Peyer's patch (tissue), 4 donors: ENCODE data around the gene GREB1. TPM values are rescaled to one million over a fixed set of nuclear protein-coding genes. Genes with fewer than 3 reads are reported as not detected.

Source experiments
- DNase-seq, 3 donors: peaks; one replicate each; pipeline ENCODE4 v3.0.0-alpha.2; 2017 to 2019
- H3K27ac ChIP-seq, 4 donors: fragments of 200-600 bp; sonication (generic); one replicate each; pipeline ENCODE4 v1.5.1; 2016 to 2019
- H3K27me3 ChIP-seq, 2 donors: fragments of 200-600 bp; sonication (generic); one replicate each; pipeline ENCODE4 v1.5.1; 2019
- H3K36me3 ChIP-seq, 3 donors: fragments of 200-600 bp; sonication (generic); one replicate each; pipeline ENCODE4 v1.5.1; 2016 to 2019
- H3K4me1 ChIP-seq, 4 donors: fragments of 200-600 bp; sonication (generic); one replicate each; pipeline ENCODE4 v1.5.1; 2016 to 2019
- H3K4me3 ChIP-seq, 4 donors: fragments of 200-600 bp; sonication (generic); 1 replicate in 3 of 4; 2 replicates in 1 of 4; pipeline ENCODE4 v1.5.1; 2016 to 2019; ENCODE audit warnings: mild to moderate bottlenecking in 1 of 4
- H3K9me3 ChIP-seq, 4 donors: fragments of 200-600 bp; sonication (generic); one replicate each; pipeline ENCODE4 v1.5.1; 2016 to 2019; ENCODE audit warnings: mild to moderate bottlenecking in 1 of 4
- CTCF ChIP-seq, 6 experiments: fragments of 450-650 bp in 4 of 6; fragments of 200-600 bp in 2 of 6; sonication (generic) in 1 of 6; IDR thresholded peaks; one replicate each; pipeline ENCODE4 v1.5.1; 2017 to 2019; ENCODE audit warnings: antibody characterized with exemption in 6 of 6, mild to moderate bottlenecking in 3 of 6, moderate library complexity in 1 of 6
- POLR2A ChIP-seq, 2 donors: fragments of 450-650 bp; IDR thresholded peaks; one replicate each; pipeline ENCODE4 v1.5.1; 2017; ENCODE audit warnings: antibody characterized with exemption in 2 of 2, mild to moderate bottlenecking in 2 of 2, moderate library complexity in 2 of 2
- total RNA-seq, 4 donors: library from RNA; depleted of rRNA; stranded (reverse); fragments of >200 nt; gene quantifications; one replicate each; pipeline ENCODE4 v1.1.0, GENCODE V29; 2016

The GREB1 gene
- total RNA-seq, 4 donors from 2014 or later, result 0.88 to 4.1 (median 1.9) TPM

GRCh38 chr2:11514081-11514730, 19.6 kb upstream of the GREB1 start:
- no peaks in the 10 kb centered on the region for H3K4me1 ChIP-seq
- DNase-seq, result no peak
- H3K27me3 ChIP-seq, result no peaks in the 10 kb centered on the region
- no peaks in the 10 kb centered on the region for H3K9me3 ChIP-seq
- H3K27ac ChIP-seq, result no peak overlapping the region
- no peak overlapping the region for H3K4me3 ChIP-seq
- no peaks in the 10 kb centered on the region for H3K36me3 ChIP-seq
- no peak for TF ChIP-seq POLR2A (IDR thresholded peaks at IDR 0.05)
- TF ChIP-seq CTCF (IDR thresholded peaks at IDR 0.05), result no peak

DNA sequence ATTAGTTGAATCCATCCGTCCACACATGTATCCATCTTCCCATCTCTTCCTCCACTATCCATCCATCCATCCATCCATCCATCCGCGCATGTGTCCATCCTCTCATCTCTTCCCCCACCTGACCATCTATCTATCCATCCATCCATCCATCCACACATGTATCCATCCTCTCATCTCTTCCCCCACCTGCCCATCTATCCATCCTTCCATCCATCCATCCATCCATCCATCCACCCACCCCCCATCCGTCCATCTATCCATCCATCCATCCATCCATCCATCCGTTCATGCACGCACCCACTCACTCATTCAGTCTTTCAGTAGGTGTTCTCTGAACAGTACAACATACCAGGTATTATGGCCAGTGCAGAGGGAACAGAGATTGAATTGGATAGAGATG, 18.9 kb upstream of the GREB1 start:
- DNase-seq, result no peak
- no peaks in the 10 kb centered on the region for H3K4me1 ChIP-seq
- H3K9me3 ChIP-seq, result no peaks in the 10 kb centered on the region
- no peaks in the 10 kb centered on the region for H3K27me3 ChIP-seq
- H3K4me3 ChIP-seq, result no peak overlapping the region
- TF ChIP-seq CTCF (IDR thresholded peaks at IDR 0.05), result no peak
- TF ChIP-seq POLR2A (IDR thresholded peaks at IDR 0.05), result no peak
- no peak overlapping the region for H3K27ac ChIP-seq
- H3K36me3 ChIP-seq, result no peaks in the 10 kb centered on the region

- Histone ChIP-seq H3K27me3 (no peaks in the 10 kb centered on the region), H3K4me1 (no peaks in the 10 kb centered on the region), H3K36me3 (no peaks in the 10 kb centered on the region), H3K27ac (no peak overlapping the region), H3K4me3 (no peak overlapping the region), H3K9me3 (no peaks in the 10 kb centered on the region)
- no peak for DNase-seq
- no peak for TF ChIP-seq POLR2A (IDR thresholded peaks at IDR 0.05)
- TF ChIP-seq CTCF (IDR thresholded peaks at IDR 0.05), result no peak
Measured at GRCh38 chr2:11515490-11515981, 18.3 kb upstream of the GREB1 start.

DNA sequence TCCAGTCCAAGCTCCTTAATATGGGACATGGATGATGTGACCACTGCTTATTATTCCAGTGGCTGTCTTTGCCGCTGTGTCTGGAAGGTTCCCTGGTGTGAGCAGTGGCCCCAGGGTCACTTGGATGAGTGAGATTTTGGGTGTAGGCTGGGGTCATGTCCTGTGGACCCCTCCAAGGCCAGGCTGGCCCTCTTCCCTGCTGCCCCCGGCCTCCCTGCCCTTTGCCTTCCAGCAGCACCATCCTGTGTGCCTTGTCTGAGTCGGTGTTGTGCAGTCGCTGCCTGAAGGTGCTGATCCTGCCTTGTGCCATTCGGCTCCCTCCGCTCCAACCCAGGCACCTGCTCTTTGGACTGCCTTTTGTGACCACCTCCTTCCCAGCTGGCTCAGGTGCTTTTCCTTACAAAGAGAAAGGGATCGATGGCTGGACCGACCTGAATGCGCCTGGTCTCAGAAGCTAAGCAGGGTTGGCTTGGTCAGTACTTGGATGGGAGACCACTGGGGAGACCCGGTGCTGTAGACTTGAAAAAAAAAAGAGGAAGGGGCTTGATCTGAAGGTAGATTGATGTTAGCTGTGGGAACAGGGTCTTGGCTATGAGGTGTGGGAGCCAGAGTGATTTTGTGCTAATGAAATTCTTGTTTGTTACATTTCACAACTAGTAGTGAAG, 16.7 kb upstream of the GREB1 start:
- TF ChIP-seq CTCF (IDR thresholded peaks at IDR 0.05), result no peak
- TF ChIP-seq POLR2A (IDR thresholded peaks at IDR 0.05), result no peak
- Histone ChIP-seq H3K4me1 (no peaks in the 10 kb centered on the region), H3K4me3 (no peak overlapping the region), H3K27me3 (no peaks in the 10 kb centered on the region), H3K36me3 (no peaks in the 10 kb centered on the region), H3K9me3 (no peaks in the 10 kb centered on the region), H3K27ac (no peak overlapping the region)
- no peak for DNase-seq

- H3K4me1 ChIP-seq, result no peaks in the 10 kb centered on the region
- H3K27me3 ChIP-seq, result no peaks in the 10 kb centered on the region
- TF ChIP-seq POLR2A (IDR thresholded peaks at IDR 0.05), result no peak
- no peak for TF ChIP-seq CTCF (IDR thresholded peaks at IDR 0.05)
- no peak overlapping the region for H3K27ac ChIP-seq
- no peak for DNase-seq
- no peak overlapping the region for H3K4me3 ChIP-seq
- H3K36me3 ChIP-seq, result no peaks in the 10 kb centered on the region
- H3K9me3 ChIP-seq, result no peaks in the 10 kb centered on the region
Measured at GRCh38 chr2:11517906-11518305, 15.9 kb upstream of the GREB1 start.
